ENCODE data around the gene NFKB2. TPM values are rescaled to one million over a fixed set of nuclear protein-coding genes. Genes with fewer than 3 reads are reported as not detected.

NFKB2 gene
- total RNA-seq, 2 donors from 2014 or later, result 28.7 to 45.2 TPM

GRCh38 chr10:102412293-102412692, 16.8 kb downstream of the NFKB2 start:
- H3K27me3 Mint-ChIP-seq (ENCODE audit: insufficient read depth), result peaks cover 70% of the 10 kb centered on the region
- TF ChIP-seq CTCF (conservative IDR thresholded peaks at IDR 0.05), result no peak
- no peaks in the 10 kb centered on the region for H3K36me3 Mint-ChIP-seq (ENCODE audit: low read depth)
- no peak overlapping the region for H3K4me3 ChIP-seq (ENCODE audit: low read length)
- H3K9me3 Mint-ChIP-seq, result no peaks in the 10 kb centered on the region
- no peak overlapping the region for H3K27ac Mint-ChIP-seq
- no peak for DNase-seq
- 89 to 95% methylated on average over 4 to 10 of the region's 10 CpGs for WGBS, 2 experiments (ENCODE audit: insufficient coverage in 1 of 2, insufficient read length in 1 of 2)
- H3K4me1 Mint-ChIP-seq, result peaks cover 18% of the 10 kb centered on the region
- H3K4me3 Mint-ChIP-seq, result no peak overlapping the region
- H3K27ac ChIP-seq (ENCODE audit: low read depth, low read length), result peak overlapping the region; percentile 94
- peaks cover 60% of the 10 kb centered on the region for H3K27me3 ChIP-seq (ENCODE audit: control insufficient read depth, insufficient read depth, low read length, poor library complexity, severe bottlenecking)
- no peak overlapping the region for H3K9ac ChIP-seq (ENCODE audit: extremely low read depth, low read length, poor library complexity, severe bottlenecking)
- no peaks in the 10 kb centered on the region for H3K36me3 ChIP-seq (ENCODE audit: control insufficient read depth, insufficient read depth, low read length)
- no peaks in the 10 kb centered on the region for H3K4me1 ChIP-seq (ENCODE audit: control insufficient read depth, insufficient read depth, low read length)
- H3K9me3 ChIP-seq (ENCODE audit: control insufficient read depth, low read length), result no peaks in the 10 kb centered on the region

GRCh38 chr10:102413053-102413705, 17.7 kb downstream of the NFKB2 start:
- 41 to 60% methylated on average over 1 to 5 of the region's 5 CpGs for WGBS, 2 experiments (ENCODE audit: insufficient coverage in 1 of 2, insufficient read length in 1 of 2)
- Histone ChIP-seq H3K4me3 (ENCODE audit: low read length) (no peak overlapping the region), H3K9me3 (ENCODE audit: control insufficient read depth, low read length) (no peaks in the 10 kb centered on the region), H3K9ac (ENCODE audit: extremely low read depth, low read length, poor library complexity, severe bottlenecking) (no peak overlapping the region), H3K27me3 (ENCODE audit: control insufficient read depth, insufficient read depth, low read length, poor library complexity, severe bottlenecking) (peaks cover 60% of the 10 kb centered on the region), H3K36me3 (ENCODE audit: control insufficient read depth, insufficient read depth, low read length) (no peaks in the 10 kb centered on the region), H3K27ac (ENCODE audit: low read depth, low read length) (peak overlapping the region; percentile 94), H3K4me1 (ENCODE audit: control insufficient read depth, insufficient read depth, low read length) (no peaks in the 10 kb centered on the region)
- peaks cover 68% of the 10 kb centered on the region for H3K27me3 Mint-ChIP-seq (ENCODE audit: insufficient read depth)
- no peak overlapping the region for H3K27ac Mint-ChIP-seq
- TF ChIP-seq CTCF (conservative IDR thresholded peaks at IDR 0.05), result no peak
- peaks cover 20% of the 10 kb centered on the region for H3K4me1 Mint-ChIP-seq
- H3K36me3 Mint-ChIP-seq (ENCODE audit: low read depth), result no peaks in the 10 kb centered on the region
- H3K9me3 Mint-ChIP-seq, result no peaks in the 10 kb centered on the region
- no peak overlapping the region for H3K4me3 Mint-ChIP-seq
- DNase-seq, result peak; percentile 65

GRCh38 chr10:102413806-102414561, 18.5 kb downstream of the NFKB2 start:
- Histone ChIP-seq H3K9me3 (ENCODE audit: control insufficient read depth, low read length) (no peaks in the 10 kb centered on the region), H3K27ac (ENCODE audit: low read depth, low read length) (peak overlapping the region; percentile 84), H3K4me1 (ENCODE audit: control insufficient read depth, insufficient read depth, low read length) (peaks cover 2% of the 10 kb centered on the region), H3K9ac (ENCODE audit: extremely low read depth, low read length, poor library complexity, severe bottlenecking) (no peak overlapping the region), H3K36me3 (ENCODE audit: control insufficient read depth, insufficient read depth, low read length) (no peaks in the 10 kb centered on the region), H3K27me3 (ENCODE audit: control insufficient read depth, insufficient read depth, low read length, poor library complexity, severe bottlenecking) (peaks cover 55% of the 10 kb centered on the region), H3K4me3 (ENCODE audit: low read length) (no peak overlapping the region)
- Mint-ChIP-seq H3K36me3 (ENCODE audit: low read depth) (no peaks in the 10 kb centered on the region), H3K4me3 (no peak overlapping the region), H3K27ac (no peak overlapping the region), H3K9me3 (no peaks in the 10 kb centered on the region), H3K27me3 (ENCODE audit: insufficient read depth) (peaks cover 64% of the 10 kb centered on the region), H3K4me1 (peaks cover 21% of the 10 kb centered on the region)
- WGBS, 2 experiments (ENCODE audit: insufficient coverage in 1 of 2, insufficient read length in 1 of 2), result 89 to 94% methylated on average over 16 of the region's 16 CpGs
- DNase-seq, result no peak
- no peak for TF ChIP-seq CTCF (conservative IDR thresholded peaks at IDR 0.05)
